ENCODE data around the gene CRADD.

The CRADD gene

GRCh38 chr12:93937812-93938211, 260.6 kb downstream of the CRADD start:
- DNase-seq (ENCODE audit: extremely low read depth, low read depth), result no peak
- TF ChIP-seq, protein P1, sequence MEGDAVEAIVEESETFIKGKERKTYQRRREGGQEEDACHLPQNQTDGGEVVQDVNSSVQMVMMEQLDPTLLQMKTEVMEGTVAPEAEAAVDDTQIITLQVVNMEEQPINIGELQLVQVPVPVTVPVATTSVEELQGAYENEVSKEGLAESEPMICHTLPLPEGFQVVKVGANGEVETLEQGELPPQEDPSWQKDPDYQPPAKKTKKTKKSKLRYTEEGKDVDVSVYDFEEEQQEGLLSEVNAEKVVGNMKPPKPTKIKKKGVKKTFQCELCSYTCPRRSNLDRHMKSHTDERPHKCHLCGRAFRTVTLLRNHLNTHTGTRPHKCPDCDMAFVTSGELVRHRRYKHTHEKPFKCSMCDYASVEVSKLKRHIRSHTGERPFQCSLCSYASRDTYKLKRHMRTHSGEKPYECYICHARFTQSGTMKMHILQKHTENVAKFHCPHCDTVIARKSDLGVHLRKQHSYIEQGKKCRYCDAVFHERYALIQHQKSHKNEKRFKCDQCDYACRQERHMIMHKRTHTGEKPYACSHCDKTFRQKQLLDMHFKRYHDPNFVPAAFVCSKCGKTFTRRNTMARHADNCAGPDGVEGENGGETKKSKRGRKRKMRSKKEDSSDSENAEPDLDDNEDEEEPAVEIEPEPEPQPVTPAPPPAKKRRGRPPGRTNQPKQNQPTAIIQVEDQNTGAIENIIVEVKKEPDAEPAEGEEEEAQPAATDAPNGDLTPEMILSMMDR (IDR thresholded peaks at IDR 0.05; ENCODE audit: low read depth, low read length), result no peak

DNA sequence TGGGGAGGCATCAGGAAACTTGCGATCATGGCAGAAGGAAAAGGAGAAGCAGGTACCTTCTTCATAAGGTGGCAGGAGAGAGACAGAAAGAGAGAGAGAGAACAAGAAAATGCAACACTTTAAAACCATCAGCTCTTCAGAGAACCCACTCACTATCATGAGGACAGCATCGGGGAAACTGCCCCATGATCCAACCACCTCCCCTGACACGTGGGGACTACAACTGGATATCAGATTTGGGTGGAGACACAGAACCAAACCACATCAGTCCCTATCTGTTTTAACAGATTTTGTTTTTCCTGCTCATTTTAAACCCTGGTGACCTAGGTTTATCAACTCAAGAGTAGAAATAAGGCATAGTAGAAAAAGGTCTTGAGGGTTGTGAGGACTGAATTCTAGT, 261.1 kb downstream of the CRADD start:
- DNase-seq (ENCODE audit: extremely low read depth, low read depth), result no peak
- TF ChIP-seq, protein P1 (IDR thresholded peaks at IDR 0.05; ENCODE audit: low read depth, low read length), result no peak

DNA sequence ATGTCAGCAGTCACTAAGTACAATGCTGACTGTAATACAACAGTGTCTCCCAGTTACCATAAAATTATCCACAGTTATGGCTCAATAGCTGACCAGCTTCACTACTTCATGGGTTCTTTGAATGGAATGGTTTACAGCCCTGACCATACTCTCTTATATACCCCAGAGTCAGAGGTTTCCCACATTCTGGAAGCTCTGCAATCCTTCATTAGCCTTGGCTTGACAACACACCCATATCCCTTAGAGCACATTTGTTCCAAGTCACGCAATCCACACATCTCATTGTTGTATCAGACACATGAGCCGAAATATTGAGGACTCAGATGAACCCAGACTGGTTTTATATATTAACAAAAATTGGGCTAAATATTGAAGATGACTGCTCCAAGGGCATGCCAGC, 261.8 kb downstream of the CRADD start:
- TF ChIP-seq, protein P1 (IDR thresholded peaks at IDR 0.05; ENCODE audit: low read depth, low read length), result no peak
- DNase-seq (ENCODE audit: extremely low read depth, low read depth), result no peak

DNA sequence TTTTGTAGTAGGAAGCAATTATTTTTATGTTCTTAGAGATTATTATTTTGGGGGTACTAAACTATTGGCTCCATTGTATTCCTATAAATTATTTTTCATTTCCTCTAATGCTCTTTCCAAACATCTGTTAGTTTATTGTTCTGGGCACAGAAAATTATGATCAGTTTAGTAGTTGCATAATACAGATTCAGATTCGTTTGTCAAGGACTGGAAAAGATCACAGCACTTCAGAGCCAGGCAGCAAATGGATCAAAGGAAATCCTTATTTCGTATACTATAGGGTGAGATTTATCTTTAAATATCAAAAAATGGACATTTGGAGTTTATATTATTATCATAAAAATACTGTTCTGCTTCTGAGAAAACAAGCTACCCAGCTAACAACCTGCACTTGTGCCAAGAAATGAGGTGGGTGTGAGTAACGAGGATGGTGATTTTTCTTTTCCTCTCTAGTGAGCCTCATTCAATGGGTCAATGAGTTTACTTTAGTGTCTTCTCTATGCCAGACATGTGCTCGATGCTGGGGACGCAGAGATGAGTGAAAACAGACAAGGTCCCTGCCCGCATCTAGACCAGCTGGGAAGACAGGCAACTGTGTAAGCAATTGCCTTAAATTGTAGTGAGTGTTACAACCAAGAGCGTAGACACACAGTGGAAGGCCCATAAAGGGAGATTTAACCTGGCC, 262.6 kb downstream of the CRADD start:
- no peak for DNase-seq (ENCODE audit: extremely low read depth, low read depth)
- TF ChIP-seq, protein P1 (IDR thresholded peaks at IDR 0.05; ENCODE audit: low read depth, low read length), result no peak

- TF ChIP-seq, protein P1 (IDR thresholded peaks at IDR 0.05; ENCODE audit: low read depth, low read length), result peak; percentile 19
- DNase-seq (ENCODE audit: extremely low read depth, low read depth), result peak; percentile 51
Observed at GRCh38 chr12:93943780-93944179, 266.6 kb downstream of the CRADD start.

DNA sequence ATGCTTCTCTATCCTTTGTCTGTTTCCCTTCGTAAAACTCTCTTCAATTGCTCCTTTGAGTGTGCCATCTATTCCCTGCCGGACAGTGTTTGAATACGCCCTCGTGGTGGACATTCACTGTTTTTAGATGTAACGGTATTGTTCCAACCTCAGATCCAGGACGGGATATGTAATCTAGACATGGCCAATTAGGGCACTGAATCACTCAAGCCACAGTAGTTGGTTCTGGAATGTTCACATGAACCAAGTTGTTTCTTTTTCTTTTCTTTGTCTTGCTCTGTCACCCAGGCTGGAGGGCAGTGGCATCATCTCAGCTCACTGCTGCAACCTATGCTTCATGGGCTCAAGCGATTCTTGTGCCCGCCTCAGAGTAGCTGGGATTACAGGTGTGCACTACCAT, 267.0 kb downstream of the CRADD start:
- no peak for DNase-seq (ENCODE audit: extremely low read depth, low read depth)
- TF ChIP-seq, protein P1 (IDR thresholded peaks at IDR 0.05; ENCODE audit: low read depth, low read length), result no peak
